ENCODE measurements around the gene GBGT1. TPM values are rescaled to one million over a fixed set of nuclear protein-coding genes. Genes with fewer than 3 reads are reported as not detected.
"Not testable (repeated sequence)": the region's sequence is repeated elsewhere in the genome, so short reads cannot be mapped to it uniquely, and the experiment has no call there.

The GBGT1 gene
- total and polyA plus RNA-seq, 5 donors: 7.4 to 12.8 (median 10.2) TPM

DNA sequence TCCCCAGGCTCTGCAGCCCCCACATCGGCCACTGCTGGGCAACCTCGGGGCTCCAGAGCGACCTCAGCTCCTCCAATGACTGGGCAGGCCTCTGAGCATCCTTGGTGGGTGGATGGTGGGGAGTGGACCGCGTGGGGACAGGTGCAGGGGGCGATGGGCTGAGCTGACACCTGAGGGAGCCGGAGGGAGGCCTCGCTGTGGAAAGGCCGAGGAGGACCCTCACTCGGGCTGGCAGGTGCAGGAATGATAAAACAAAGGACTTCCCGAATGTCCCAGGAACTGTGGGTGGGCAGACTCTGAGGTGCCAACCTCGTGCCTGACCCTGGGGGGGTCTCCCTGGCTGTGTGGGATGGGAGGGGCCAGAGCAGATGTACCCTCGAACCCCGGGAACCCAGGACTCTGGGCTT is 41.8 kb upstream of the GBGT1 start:
- H3K27me3 ChIP-seq (ENCODE audit: control insufficient read depth, insufficient read depth); H3K9me3 ChIP-seq (ENCODE audit: control insufficient read depth, low read length); H3K4me3 ChIP-seq (ENCODE audit: low read length); intact Hi-C loops (cut with DNase I); H3K27ac ChIP-seq (ENCODE audit: low read length); ATAC-seq; H3K4me1 ChIP-seq (ENCODE audit: control insufficient read depth, insufficient read depth, low read length): not testable (repeated sequence)
- DNase-seq: peak in 1 of 3 donors; percentile 4
- 74% methylated on average over 14 of the region's 14 CpGs for WGBS

DNA sequence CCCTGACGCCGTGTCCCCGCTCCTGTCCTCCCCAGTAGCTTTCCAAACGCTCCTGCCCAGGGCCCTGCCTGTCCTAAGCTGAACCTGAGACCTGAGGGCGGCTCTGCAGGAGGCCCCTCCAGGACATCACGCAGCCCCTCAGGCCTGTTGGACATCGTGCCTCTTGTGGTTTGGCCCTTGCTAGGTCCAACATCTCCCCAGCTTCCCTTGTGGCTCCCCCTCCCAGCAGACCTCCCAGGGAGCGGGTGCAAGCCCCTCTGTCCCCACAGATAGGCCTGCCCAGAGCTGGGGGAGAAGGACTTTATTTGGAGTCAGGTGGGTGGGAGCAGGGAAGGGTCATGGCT is 41.3 kb upstream of the GBGT1 start:
- intact Hi-C loops (cut with DNase I): no loop called here
- WGBS: 80% methylated on average over 8 of the region's 8 CpGs
- H3K9me3 ChIP-seq (ENCODE audit: control insufficient read depth, low read length): no peaks in the 10 kb centered on the region
- H3K4me1 ChIP-seq (ENCODE audit: control insufficient read depth, insufficient read depth, low read length): no peaks in the 10 kb centered on the region
- ATAC-seq (no peak), DNase-seq (peak in 1 of 3 donors; percentile 10)
- no peak overlapping the region for H3K27ac ChIP-seq (ENCODE audit: low read length)
- no peaks in the 10 kb centered on the region for H3K27me3 ChIP-seq (ENCODE audit: control insufficient read depth, insufficient read depth)
- no peak overlapping the region for H3K4me3 ChIP-seq (ENCODE audit: low read length)

DNA sequence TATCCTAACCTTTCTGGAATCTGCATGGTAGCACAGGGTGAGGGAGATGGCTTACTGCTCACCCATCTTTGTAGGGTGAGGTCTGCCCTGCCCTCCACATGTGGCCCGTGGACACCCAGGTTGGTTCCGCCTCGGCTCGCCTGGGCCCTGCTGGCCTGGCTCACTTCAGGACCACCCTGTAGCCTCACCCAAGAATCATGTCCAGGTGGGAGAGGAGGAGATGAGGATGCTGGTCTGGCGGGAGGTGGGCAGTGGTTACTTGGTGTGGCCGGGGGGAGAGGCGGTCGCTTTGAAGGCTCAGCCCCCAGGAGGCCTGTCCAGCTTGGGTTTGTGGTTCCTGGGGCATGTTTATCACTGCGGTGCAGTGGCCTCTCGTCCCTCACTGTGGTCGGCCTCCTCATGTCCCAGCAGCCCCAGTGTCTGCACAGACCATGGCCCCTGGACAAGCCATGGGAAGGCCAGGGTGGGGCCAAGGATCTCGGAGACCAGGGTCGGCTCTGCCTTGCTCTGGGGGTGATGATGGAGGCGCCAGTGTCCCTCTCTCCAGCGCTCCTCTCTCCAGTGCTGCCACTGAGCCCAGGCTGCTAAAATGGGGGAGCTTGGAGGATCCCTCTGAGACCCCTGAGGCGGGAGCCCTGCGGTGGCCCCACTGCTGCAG is 40.8 kb upstream of the GBGT1 start:
- intact Hi-C loops (cut with DNase I): no loop called here
- no peak for ATAC-seq
- H3K27me3 ChIP-seq (ENCODE audit: control insufficient read depth, insufficient read depth): no peaks in the 10 kb centered on the region
- no peak overlapping the region for H3K27ac ChIP-seq (ENCODE audit: low read length)
- no peak overlapping the region for H3K4me3 ChIP-seq (ENCODE audit: low read length)
- no peaks in the 10 kb centered on the region for H3K4me1 ChIP-seq (ENCODE audit: control insufficient read depth, insufficient read depth, low read length)
- DNase-seq: peak in 1 of 3 donors; percentile 10
- no peaks in the 10 kb centered on the region for H3K9me3 ChIP-seq (ENCODE audit: control insufficient read depth, low read length)
- 81% methylated on average over 17 of the region's 17 CpGs for WGBS

DNA sequence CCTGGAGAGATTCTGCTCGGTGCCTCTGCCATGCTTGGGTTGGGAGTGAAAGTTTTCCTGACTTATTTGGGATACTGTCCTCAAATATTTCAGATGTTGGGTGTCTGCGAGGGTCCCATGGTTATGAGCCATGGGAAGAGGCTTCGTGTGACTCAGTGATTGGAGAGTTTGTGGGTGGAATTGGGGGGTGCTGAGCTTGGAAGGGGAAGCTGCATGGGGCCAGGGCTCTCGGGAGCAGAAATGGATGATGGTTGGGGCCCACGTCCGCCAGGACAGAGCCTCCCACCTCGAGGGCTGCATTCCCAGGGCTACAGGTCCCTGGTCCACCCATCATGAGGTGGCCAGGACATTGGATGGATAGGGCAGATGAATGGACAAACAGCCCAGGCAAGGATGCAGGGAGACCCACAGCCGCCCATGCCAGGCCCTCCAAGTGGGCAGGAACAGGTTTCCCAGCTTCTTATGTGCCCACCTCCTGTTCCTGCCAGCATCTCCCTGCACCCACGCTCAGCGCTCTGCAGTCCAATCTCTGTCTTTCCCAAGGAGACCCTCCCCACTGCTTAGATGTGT is 39.9 kb upstream of the GBGT1 start:
- intact Hi-C loops (cut with DNase I): no loop called here
- 74% methylated on average over 10 of the region's 10 CpGs for WGBS
- no peaks in the 10 kb centered on the region for H3K27me3 ChIP-seq (ENCODE audit: control insufficient read depth, insufficient read depth)
- H3K4me3 ChIP-seq (ENCODE audit: low read length): no peak overlapping the region
- DNase-seq (no peak), ATAC-seq (no peak)
- no peak overlapping the region for H3K27ac ChIP-seq (ENCODE audit: low read length)
- no peaks in the 10 kb centered on the region for H3K9me3 ChIP-seq (ENCODE audit: control insufficient read depth, low read length)
- no peaks in the 10 kb centered on the region for H3K4me1 ChIP-seq (ENCODE audit: control insufficient read depth, insufficient read depth, low read length)

DNA sequence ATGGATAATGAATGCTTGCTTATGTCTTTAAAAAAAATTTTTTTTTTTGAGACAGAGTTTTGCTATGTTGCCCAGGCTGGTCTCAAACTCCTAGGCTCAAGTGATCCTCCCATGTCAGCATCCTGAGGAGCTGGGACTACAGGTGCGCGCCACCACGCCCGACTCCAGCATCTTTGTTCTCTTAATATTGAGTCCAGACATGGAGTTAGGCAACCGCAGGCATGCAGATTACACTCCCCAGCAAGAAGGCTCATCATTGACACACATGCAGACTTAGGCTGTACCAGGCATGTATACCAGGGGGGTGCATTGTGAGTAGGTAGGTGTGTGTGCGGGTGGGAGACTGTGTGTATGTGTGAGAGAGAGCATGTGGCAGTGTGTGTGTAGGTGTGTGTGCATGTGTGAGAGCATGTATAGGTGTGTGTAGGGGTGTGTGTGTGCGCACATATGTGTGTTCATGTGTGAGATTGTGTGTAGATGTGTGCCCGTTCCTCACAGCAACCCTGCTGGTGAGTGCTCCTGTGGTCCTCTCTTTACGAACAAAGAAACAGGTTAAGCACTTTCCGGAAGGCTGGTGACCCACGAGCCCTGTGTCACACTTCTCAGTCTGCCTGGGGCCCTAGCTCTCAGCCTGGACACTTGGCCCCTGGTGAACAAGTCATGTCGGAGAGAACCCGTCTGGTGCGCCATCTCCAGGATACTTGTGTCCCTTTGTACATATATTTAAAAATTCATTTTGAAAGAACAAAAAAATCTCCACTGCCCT is 39.2 kb upstream of the GBGT1 start:
- intact Hi-C loops (cut with DNase I): no loop called here
- Histone ChIP-seq H3K4me1 (ENCODE audit: control insufficient read depth, insufficient read depth, low read length) (no peaks in the 10 kb centered on the region), H3K27me3 (ENCODE audit: control insufficient read depth, insufficient read depth) (no peaks in the 10 kb centered on the region), H3K9me3 (ENCODE audit: control insufficient read depth, low read length) (no peaks in the 10 kb centered on the region), H3K4me3 (ENCODE audit: low read length) (no peak overlapping the region), H3K27ac (ENCODE audit: low read length) (no peak overlapping the region)
- no peak for DNase-seq
- ATAC-seq: no peak
- 87% methylated on average over 14 of the region's 14 CpGs for WGBS

- no peak for ATAC-seq
- Histone ChIP-seq H3K9me3 (ENCODE audit: control insufficient read depth, low read length) (no peaks in the 10 kb centered on the region), H3K4me1 (ENCODE audit: control insufficient read depth, insufficient read depth, low read length) (no peaks in the 10 kb centered on the region), H3K27ac (ENCODE audit: low read length) (no peak overlapping the region), H3K27me3 (ENCODE audit: control insufficient read depth, insufficient read depth) (no peaks in the 10 kb centered on the region), H3K4me3 (ENCODE audit: low read length) (no peak overlapping the region)
- WGBS: 84% methylated on average over 11 of the region's 11 CpGs
- intact Hi-C loops (cut with DNase I): no loop called here
- DNase-seq: no peak
These were observed 38.4 kb upstream of the GBGT1 start for GRCh38 chr9:133202145-133202513.

GRCh38 chr9:133201424-133202144 is 37.9 kb upstream of the GBGT1 start:
- no peaks in the 10 kb centered on the region for H3K9me3 ChIP-seq (ENCODE audit: control insufficient read depth, low read length)
- H3K4me3 ChIP-seq (ENCODE audit: low read length): no peak overlapping the region
- DNase-seq (no peak), ATAC-seq (no peak)
- intact Hi-C loops (cut with DNase I): no loop called here
- H3K4me1 ChIP-seq (ENCODE audit: control insufficient read depth, insufficient read depth, low read length): no peaks in the 10 kb centered on the region
- H3K27me3 ChIP-seq (ENCODE audit: control insufficient read depth, insufficient read depth): no peaks in the 10 kb centered on the region
- 78% methylated on average over 13 of the region's 13 CpGs for WGBS
- H3K27ac ChIP-seq (ENCODE audit: low read length): no peak overlapping the region

DNA sequence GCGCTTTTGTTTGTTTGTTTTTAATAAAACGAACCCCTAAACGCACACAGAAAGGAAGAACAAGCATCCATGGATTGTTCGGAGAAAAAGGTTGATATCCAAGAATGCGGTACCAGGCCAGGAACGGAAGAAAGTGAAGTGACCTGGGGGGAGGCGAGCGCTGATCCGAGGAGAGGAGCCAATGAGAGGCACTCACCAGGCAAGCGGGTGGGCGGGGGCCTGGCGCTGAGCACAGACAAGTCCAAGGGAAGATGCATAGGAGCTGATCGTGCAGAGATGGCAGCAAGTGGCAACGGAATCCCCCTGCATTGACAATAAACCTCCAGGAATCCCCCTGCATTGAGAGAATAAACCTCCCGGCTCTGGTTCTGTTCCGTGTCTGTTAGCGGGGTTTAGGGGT is 36.9 kb upstream of the GBGT1 start:
- DNase-seq (no peak), ATAC-seq (no peak)
- Histone ChIP-seq H3K4me3 (ENCODE audit: low read length) (no peak overlapping the region), H3K9me3 (ENCODE audit: control insufficient read depth, low read length) (no peaks in the 10 kb centered on the region), H3K27ac (ENCODE audit: low read length) (no peak overlapping the region), H3K4me1 (ENCODE audit: control insufficient read depth, insufficient read depth, low read length) (no peaks in the 10 kb centered on the region), H3K27me3 (ENCODE audit: control insufficient read depth, insufficient read depth) (no peaks in the 10 kb centered on the region)
- intact Hi-C loops (cut with DNase I): no loop called here
- WGBS: 90% methylated on average over 17 of the region's 17 CpGs

GRCh38 chr9:133199648-133200321 is 36.1 kb upstream of the GBGT1 start:
- Histone ChIP-seq H3K27me3 (ENCODE audit: control insufficient read depth, insufficient read depth) (no peaks in the 10 kb centered on the region), H3K4me3 (ENCODE audit: low read length) (no peak overlapping the region), H3K27ac (ENCODE audit: low read length) (no peak overlapping the region), H3K9me3 (ENCODE audit: control insufficient read depth, low read length) (peaks cover 1% of the 10 kb centered on the region), H3K4me1 (ENCODE audit: control insufficient read depth, insufficient read depth, low read length) (no peaks in the 10 kb centered on the region)
- WGBS: 46% methylated on average over 44 of the region's 44 CpGs
- ATAC-seq (peak; percentile 57 to 79), DNase-seq (peak; percentile 52 to 80 (median 80))
- intact Hi-C loops (cut with DNase I): no loop called here

DNA sequence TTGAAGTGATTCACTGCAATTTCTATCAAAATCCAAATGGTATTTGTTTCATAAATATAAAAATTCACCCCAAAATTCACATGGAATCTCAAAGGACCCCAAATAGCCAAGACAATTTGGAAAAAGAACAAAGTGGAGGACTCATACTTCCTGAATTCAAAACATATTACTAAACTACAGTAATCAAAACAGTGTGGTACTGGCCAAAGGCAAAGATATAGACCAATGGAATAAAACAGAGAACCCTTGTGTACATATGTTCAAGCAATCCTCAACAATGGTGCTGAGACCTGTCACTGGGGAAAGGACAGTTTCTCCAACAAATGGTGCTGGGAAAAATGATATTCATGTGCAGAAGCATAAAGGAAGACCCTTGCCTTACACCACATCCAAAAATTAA is 31.3 kb upstream of the GBGT1 start:
- intact Hi-C loops (cut with DNase I): no loop called here

More for the DNA sequence above, 31.3 kb upstream of the GBGT1 start:
- no peaks in the 10 kb centered on the region for H3K27me3 ChIP-seq (ENCODE audit: control insufficient read depth, insufficient read depth)
- H3K27ac ChIP-seq (ENCODE audit: low read length): no peak overlapping the region
- peaks cover 1% of the 10 kb centered on the region for H3K9me3 ChIP-seq (ENCODE audit: control insufficient read depth, low read length)
- H3K4me3 ChIP-seq (ENCODE audit: low read length): no peak overlapping the region
- no peaks in the 10 kb centered on the region for H3K4me1 ChIP-seq (ENCODE audit: control insufficient read depth, insufficient read depth, low read length)
- ATAC-seq (no peak), DNase-seq (no peak)

Data from right cardiac atrium (tissue), 5 donors.